ENCODE measurements around the gene MMP11. TPM values are rescaled to one million over a fixed set of nuclear protein-coding genes. Genes with fewer than 3 reads are reported as not detected.

Gene MMP11
- total and polyA plus RNA-seq, 2 of the 13 experiments (the other 11 are each of a cell fraction or from before 2014, with no cell fraction given): 8.9 to 28.6 TPM

DNA sequence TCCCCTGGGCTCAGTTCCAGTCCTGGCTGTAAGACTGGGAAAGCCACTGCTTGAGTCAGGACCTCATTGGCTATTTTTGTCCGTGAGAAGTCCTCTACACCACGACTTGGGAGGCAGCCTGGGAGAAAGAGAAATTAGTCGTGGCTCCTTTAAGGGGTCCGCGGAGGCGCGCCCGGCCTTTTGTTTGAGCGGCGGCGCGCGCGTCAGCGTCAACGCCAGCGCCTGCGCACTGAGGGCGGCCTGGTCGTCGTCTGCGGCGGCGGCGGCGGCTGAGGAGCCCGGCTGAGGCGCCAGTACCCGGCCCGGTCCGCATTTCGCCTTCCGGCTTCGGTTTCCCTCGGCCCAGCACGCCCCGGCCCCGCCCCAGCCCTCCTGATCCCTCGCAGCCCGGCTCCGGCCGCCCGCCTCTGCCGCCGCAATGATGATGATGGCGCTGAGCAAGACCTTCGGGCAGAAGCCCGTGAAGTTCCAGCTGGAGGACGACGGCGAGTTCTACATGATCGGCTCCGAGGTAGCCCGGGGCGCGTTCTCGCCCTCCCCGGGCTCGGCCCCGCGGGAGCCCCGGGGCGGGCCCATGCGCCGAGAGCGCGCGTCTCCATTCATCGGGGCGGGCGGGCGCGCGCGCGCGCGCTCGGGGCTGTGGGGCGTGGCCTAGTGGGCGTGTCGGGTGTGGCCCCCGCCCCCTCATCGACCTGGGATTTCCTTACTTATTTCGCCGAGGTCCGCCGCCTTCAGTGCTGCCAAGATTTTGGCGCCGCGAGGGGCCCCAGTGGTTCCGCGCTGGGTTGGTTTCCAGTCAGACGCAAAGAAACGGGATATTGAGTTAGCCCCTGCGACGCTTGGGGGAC lies 14.3 kb downstream of the MMP11 start, which contains the start of gene SMARCB1 (continued):
- no peak for TF ChIP-seq SOX6 (IDR thresholded peaks at IDR 0.05)
- TF ChIP-seq SOX6 (CRISPR knock-in tag; IDR thresholded peaks at IDR 0.05): peak; percentile 26
- TF ChIP-seq, protein P1, sequence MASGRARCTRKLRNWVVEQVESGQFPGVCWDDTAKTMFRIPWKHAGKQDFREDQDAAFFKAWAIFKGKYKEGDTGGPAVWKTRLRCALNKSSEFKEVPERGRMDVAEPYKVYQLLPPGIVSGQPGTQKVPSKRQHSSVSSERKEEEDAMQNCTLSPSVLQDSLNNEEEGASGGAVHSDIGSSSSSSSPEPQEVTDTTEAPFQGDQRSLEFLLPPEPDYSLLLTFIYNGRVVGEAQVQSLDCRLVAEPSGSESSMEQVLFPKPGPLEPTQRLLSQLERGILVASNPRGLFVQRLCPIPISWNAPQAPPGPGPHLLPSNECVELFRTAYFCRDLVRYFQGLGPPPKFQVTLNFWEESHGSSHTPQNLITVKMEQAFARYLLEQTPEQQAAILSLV (CRISPR knock-in tag; IDR thresholded peaks at IDR 0.05; ENCODE audit: borderline replicate concordance): peak; percentile 37; the same call in 1 of the 2 replicates
- TF ChIP-seq MED8 (CRISPR knock-in tag; IDR thresholded peaks at IDR 0.05; ENCODE audit: insufficient replicate concordance): peak; percentile 36
- TF ChIP-seq MEIS2 (CRISPR knock-in tag; IDR thresholded peaks at IDR 0.05): peak; percentile 46; the same call in 1 of the 2 replicates
- TF ChIP-seq ZNF446 (CRISPR knock-in tag; IDR thresholded peaks at IDR 0.05): peak; percentile 65; the same call in 1 of the 2 replicates
- no peak for TF ChIP-seq TBL1XR1 (IDR thresholded peaks at IDR 0.05; ENCODE audit: borderline replicate concordance, low read length, partially characterized antibody)
- TF ChIP-seq ESRRA (CRISPR knock-in tag; IDR thresholded peaks at IDR 0.05; ENCODE audit: low read depth): 0 out of 2 replicates have a peak, but pooled peaks have one; percentile 7
- no peak for TF ChIP-seq BCL6 (CRISPR knock-in tag; IDR thresholded peaks at IDR 0.05)
- TF ChIP-seq, protein P2, sequence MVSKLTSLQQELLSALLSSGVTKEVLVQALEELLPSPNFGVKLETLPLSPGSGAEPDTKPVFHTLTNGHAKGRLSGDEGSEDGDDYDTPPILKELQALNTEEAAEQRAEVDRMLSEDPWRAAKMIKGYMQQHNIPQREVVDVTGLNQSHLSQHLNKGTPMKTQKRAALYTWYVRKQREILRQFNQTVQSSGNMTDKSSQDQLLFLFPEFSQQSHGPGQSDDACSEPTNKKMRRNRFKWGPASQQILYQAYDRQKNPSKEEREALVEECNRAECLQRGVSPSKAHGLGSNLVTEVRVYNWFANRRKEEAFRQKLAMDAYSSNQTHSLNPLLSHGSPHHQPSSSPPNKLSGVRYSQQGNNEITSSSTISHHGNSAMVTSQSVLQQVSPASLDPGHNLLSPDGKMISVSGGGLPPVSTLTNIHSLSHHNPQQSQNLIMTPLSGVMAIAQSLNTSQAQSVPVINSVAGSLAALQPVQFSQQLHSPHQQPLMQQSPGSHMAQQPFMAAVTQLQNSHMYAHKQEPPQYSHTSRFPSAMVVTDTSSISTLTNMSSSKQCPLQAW (CRISPR knock-in tag; IDR thresholded peaks at IDR 0.05): 0 out of 2 replicates have a peak, but pooled peaks have one; percentile 7
- TF ChIP-seq ZC3H4 (CRISPR knock-in tag; IDR thresholded peaks at IDR 0.05; ENCODE audit: borderline replicate concordance): peak; percentile 55; the same call in 1 of the 2 replicates
- peak; percentile 55; the same call in 1 of the 2 replicates for TF ChIP-seq RAD21 (CRISPR knock-in tag; IDR thresholded peaks at IDR 0.05)
- no peak for TF ChIP-seq TERF1 (CRISPR knock-in tag; IDR thresholded peaks at IDR 0.05)
- TF ChIP-seq ZFAT (CRISPR knock-in tag; conservative IDR thresholded peaks at IDR 0.05): no peak
- TF ChIP-seq WIZ (CRISPR knock-in tag; IDR thresholded peaks at IDR 0.05): 0 out of 2 replicates have a peak, but pooled peaks have one; percentile 33
- TF ChIP-seq ZNF788 (CRISPR knock-in tag; IDR thresholded peaks at IDR 0.05; ENCODE audit: borderline replicate concordance): peak; percentile 51; the same call in 1 of the 2 replicates
- TF ChIP-seq RXRA (CRISPR knock-in tag; IDR thresholded peaks at IDR 0.05): peak; percentile 7
- TF ChIP-seq ZNF777 (CRISPR knock-in tag; IDR thresholded peaks at IDR 0.05): peak; percentile 37; the same call in 1 of the 2 replicates
- TF ChIP-seq ZMAT3 (CRISPR knock-in tag; conservative IDR thresholded peaks at IDR 0.05): peak; percentile 79; the same call in 1 of the 2 replicates
- TF ChIP-seq, protein P3, sequence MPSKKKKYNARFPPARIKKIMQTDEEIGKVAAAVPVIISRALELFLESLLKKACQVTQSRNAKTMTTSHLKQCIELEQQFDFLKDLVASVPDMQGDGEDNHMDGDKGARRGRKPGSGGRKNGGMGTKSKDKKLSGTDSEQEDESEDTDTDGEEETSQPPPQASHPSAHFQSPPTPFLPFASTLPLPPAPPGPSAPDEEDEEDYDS (CRISPR knock-in tag; IDR thresholded peaks at IDR 0.05): peak; percentile 88
- TF ChIP-seq BRD4 (CRISPR knock-in tag; IDR thresholded peaks at IDR 0.05): no peak
- no peak for TF ChIP-seq ZSCAN25 (CRISPR knock-in tag; IDR thresholded peaks at IDR 0.05)
- TF ChIP-seq ZNF572 (CRISPR knock-in tag; IDR thresholded peaks at IDR 0.05): no peak
- TF ChIP-seq SP1 (IDR thresholded peaks at IDR 0.05): no peak
- TF ChIP-seq SP1 (CRISPR knock-in tag; IDR thresholded peaks at IDR 0.05): peak; percentile 89
